ENCODE results near the gene IDI1.
"Not testable (repeated sequence)": the region's sequence is repeated elsewhere in the genome, so short reads cannot be mapped to it uniquely, and the experiment has no call there.

Gene IDI1

GRCh38 chr10:1019362-1019761 is 29.6 kb downstream of the IDI1 start:
- peak overlapping the region; percentile 82 for H3K27ac Mint-ChIP-seq (ENCODE audit: low read depth)
- ATAC-seq (replicated peaks; ENCODE audit: extremely low read depth, poor library complexity, severe bottlenecking) (no peak), DNase-seq (ENCODE audit: low spot score in 2 of 2) (no peak)
- H3K9me3 Mint-ChIP-seq, result no peaks in the 10 kb centered on the region
- H3K4me1 Mint-ChIP-seq, result no peaks in the 10 kb centered on the region
- H3K36me3 Mint-ChIP-seq (ENCODE audit: insufficient read depth), result peaks cover 49% of the 10 kb centered on the region
- no peaks in the 10 kb centered on the region for H3K27me3 Mint-ChIP-seq
- H3K4me3 Mint-ChIP-seq, result no peak overlapping the region

DNA sequence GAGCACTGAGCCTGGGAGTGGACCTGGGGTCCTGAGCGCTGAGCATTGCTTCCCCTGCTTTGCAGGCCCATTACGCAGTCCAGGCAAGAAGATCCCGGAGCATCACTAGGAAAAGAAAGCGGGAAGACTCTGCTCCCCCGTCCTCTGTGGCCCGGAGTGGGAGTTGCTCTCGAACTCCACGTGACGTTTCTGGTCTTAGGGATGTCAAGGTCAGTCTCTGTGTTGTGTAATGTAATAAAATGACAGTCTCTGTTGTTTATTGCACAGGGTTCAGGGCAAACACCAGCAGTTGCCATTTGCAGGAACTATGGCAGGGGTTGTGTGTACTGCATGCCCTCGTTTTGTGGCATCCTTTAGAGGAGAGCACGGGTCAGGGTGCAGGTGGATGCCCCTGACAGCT is 33.2 kb downstream of the IDI1 start:
- H3K9me3 Mint-ChIP-seq, result no peaks in the 10 kb centered on the region
- H3K4me3 Mint-ChIP-seq, result no peak overlapping the region
- peaks cover 78% of the 10 kb centered on the region for H3K36me3 Mint-ChIP-seq (ENCODE audit: insufficient read depth)
- ATAC-seq (replicated peaks; ENCODE audit: extremely low read depth, poor library complexity, severe bottlenecking) (no peak), DNase-seq (ENCODE audit: low spot score in 2 of 2) (no peak)
- peaks cover 8% of the 10 kb centered on the region for H3K4me1 Mint-ChIP-seq
- no peak overlapping the region for H3K27ac Mint-ChIP-seq (ENCODE audit: low read depth)
- no peaks in the 10 kb centered on the region for H3K27me3 Mint-ChIP-seq

GRCh38 chr10:1011696-1012095 is 37.2 kb downstream of the IDI1 start:
- H3K4me3 Mint-ChIP-seq, result peak overlapping the region; percentile 38

DNA sequence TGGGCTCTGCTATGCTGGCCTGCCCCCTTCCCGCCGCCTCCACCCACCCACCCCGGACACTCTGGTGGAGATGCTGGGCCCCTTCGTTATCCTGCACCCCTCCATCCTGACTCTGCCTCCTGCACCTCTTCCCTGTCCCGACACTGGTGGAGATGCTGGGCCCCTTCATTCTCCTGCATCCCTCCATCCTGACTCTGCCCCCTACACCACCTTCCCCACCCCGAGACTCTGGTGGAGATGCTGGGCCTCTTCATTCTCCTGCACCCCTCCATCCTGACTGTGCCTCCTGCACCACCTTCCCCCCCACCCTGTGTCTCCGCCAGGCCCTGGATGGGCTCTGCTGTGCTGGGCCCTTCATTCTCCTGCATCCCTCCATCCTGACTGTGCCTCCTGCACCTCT is 38.2 kb downstream of the IDI1 start:
- H3K9me3 Mint-ChIP-seq, result no peaks in the 10 kb centered on the region
- DNase-seq (ENCODE audit: low spot score in 2 of 2), result no peak
- no peak for ATAC-seq (replicated peaks; ENCODE audit: extremely low read depth, poor library complexity, severe bottlenecking)
- H3K4me3 Mint-ChIP-seq, result no peak overlapping the region
- peak overlapping the region; percentile 29 for H3K27ac Mint-ChIP-seq (ENCODE audit: low read depth)
- no peaks in the 10 kb centered on the region for H3K27me3 Mint-ChIP-seq
- H3K4me1 Mint-ChIP-seq, result peaks cover 13% of the 10 kb centered on the region
- H3K36me3 Mint-ChIP-seq (ENCODE audit: insufficient read depth), result peaks cover 82% of the 10 kb centered on the region

More at GRCh38 chr10:1011696-1012095, 37.2 kb downstream of the IDI1 start:
- H3K9me3 Mint-ChIP-seq, result no peaks in the 10 kb centered on the region
- H3K27ac Mint-ChIP-seq (ENCODE audit: low read depth), result no peak overlapping the region
- peaks cover 13% of the 10 kb centered on the region for H3K4me1 Mint-ChIP-seq
- DNase-seq (ENCODE audit: low spot score in 2 of 2), result no peak
- ATAC-seq (replicated peaks; ENCODE audit: extremely low read depth, poor library complexity, severe bottlenecking), result no peak
- H3K36me3 Mint-ChIP-seq (ENCODE audit: insufficient read depth), result peaks cover 80% of the 10 kb centered on the region
- H3K27me3 Mint-ChIP-seq, result no peaks in the 10 kb centered on the region

- Mint-ChIP-seq H3K27ac (ENCODE audit: low read depth) (peak overlapping the region; percentile 25), H3K36me3 (ENCODE audit: insufficient read depth) (peaks cover 86% of the 10 kb centered on the region), H3K4me1 (peaks cover 13% of the 10 kb centered on the region)
- H3K9me3 Mint-ChIP-seq; DNase-seq (ENCODE audit: low spot score in 2 of 2); H3K4me3 Mint-ChIP-seq; H3K27me3 Mint-ChIP-seq: not testable (repeated sequence)
- ATAC-seq (replicated peaks; ENCODE audit: extremely low read depth, poor library complexity, severe bottlenecking), result peak; percentile 95
Observed at GRCh38 chr10:1009947-1010346, 39.0 kb downstream of the IDI1 start.

GRCh38 chr10:1009071-1009494 is 39.8 kb downstream of the IDI1 start:
- peak overlapping the region; percentile 25 for H3K27ac Mint-ChIP-seq (ENCODE audit: low read depth)

DNA sequence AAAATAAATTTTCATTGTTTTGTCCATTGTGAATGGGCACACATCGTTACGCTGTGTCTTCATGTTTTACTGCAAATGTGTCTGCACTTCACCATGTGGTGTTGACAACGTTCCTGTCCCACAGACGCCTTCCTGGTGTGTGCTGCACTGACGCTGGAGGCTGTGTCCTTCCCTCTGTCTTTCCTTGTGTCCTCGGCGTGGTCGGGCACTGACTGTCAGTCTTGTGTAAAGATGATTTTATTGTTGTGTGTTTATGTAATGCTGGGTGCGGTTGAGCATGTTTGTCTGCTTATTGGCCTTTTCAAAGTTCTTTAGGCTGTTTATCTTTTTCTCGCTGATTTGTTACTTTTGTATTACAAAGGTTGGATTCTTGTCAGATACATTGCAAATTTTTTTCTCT is 41.3 kb downstream of the IDI1 start:
- Mint-ChIP-seq H3K9me3 (no peaks in the 10 kb centered on the region), H3K27me3 (no peaks in the 10 kb centered on the region), H3K36me3 (ENCODE audit: insufficient read depth) (peaks cover 87% of the 10 kb centered on the region), H3K4me1 (peaks cover 19% of the 10 kb centered on the region), H3K27ac (ENCODE audit: low read depth) (no peak overlapping the region), H3K4me3 (no peak overlapping the region)
- DNase-seq (ENCODE audit: low spot score in 2 of 2) (no peak), ATAC-seq (replicated peaks; ENCODE audit: extremely low read depth, poor library complexity, severe bottlenecking) (no peak)

More at GRCh38 chr10:1009071-1009494, 39.8 kb downstream of the IDI1 start:
- H3K36me3 Mint-ChIP-seq (ENCODE audit: insufficient read depth), result peaks cover 85% of the 10 kb centered on the region
- ATAC-seq (replicated peaks; ENCODE audit: extremely low read depth, poor library complexity, severe bottlenecking) (no peak), DNase-seq (ENCODE audit: low spot score in 2 of 2) (no peak)
- no peaks in the 10 kb centered on the region for H3K9me3 Mint-ChIP-seq
- H3K27me3 Mint-ChIP-seq, result no peaks in the 10 kb centered on the region
- peaks cover 13% of the 10 kb centered on the region for H3K4me1 Mint-ChIP-seq
- no peak overlapping the region for H3K4me3 Mint-ChIP-seq

DNA sequence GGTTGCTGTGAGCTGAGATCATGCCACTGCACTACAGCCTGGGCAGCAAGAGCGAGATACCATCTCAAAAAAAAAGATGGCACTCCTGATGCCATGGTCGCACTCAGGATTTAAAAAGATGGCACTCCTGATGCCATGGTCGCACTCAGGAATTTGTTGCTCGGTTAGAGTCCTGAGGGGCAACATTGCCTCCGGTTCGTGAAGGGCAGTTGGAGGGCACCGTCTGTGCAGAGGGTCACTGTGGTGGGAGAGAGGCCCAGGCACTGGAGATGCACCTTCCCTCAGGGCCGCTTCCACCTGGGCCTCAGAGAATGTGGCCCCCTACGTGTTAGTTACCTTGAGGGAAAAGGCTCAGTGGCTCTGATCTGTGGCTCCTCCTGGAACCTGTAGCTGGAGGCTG is 42.3 kb downstream of the IDI1 start:
- H3K36me3 Mint-ChIP-seq (ENCODE audit: insufficient read depth), result peaks cover 87% of the 10 kb centered on the region
- no peaks in the 10 kb centered on the region for H3K27me3 Mint-ChIP-seq
- H3K4me3 Mint-ChIP-seq, result no peak overlapping the region
- no peak for DNase-seq (ENCODE audit: low spot score in 2 of 2)
- H3K27ac Mint-ChIP-seq (ENCODE audit: low read depth), result no peak overlapping the region
- H3K9me3 Mint-ChIP-seq, result no peaks in the 10 kb centered on the region
- peaks cover 19% of the 10 kb centered on the region for H3K4me1 Mint-ChIP-seq
- no peak for ATAC-seq (replicated peaks; ENCODE audit: extremely low read depth, poor library complexity, severe bottlenecking)

DNA sequence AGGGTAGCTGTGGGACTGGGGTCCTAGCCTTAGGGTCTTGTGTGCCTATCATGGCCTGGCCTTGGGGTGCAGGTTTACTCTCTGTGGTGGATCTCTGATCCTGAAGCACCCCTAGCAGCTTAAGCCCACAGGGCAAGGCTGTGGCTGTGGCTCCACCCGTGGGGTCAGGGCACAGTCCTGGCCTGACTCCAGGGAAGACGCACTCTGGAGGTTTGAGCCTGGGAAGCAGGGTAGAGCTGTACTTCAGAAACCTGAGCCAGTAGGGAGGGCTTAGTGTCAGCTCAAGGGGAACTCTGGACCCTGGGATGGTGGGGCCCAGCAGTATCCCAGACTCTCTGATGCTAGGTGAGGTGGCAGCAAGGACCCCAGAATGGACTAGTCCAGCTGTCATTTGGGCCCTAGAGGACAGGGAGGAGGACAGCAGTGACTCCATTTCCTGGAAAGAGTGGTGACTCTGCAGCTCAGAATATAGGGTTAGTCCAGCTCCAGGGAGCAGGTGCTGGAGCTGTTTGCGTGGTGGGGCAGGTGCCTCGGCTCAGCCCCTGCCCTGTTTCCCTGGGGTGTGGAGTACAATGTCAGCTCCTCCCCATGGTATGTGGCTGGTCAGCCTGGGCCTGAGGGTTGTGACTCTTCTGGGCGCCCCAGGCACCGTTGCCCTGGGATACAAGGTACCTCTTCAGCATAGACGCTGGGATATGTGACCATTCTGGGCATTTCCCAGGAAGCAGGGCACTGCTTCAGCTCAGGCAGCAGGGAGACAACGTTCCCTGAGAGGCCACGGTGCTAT is 44.8 kb downstream of the IDI1 start:
- DNase-seq (ENCODE audit: low spot score in 2 of 2) (no peak), ATAC-seq (replicated peaks; ENCODE audit: extremely low read depth, poor library complexity, severe bottlenecking) (no peak)
- no peak overlapping the region for H3K4me3 Mint-ChIP-seq
- peaks cover 87% of the 10 kb centered on the region for H3K36me3 Mint-ChIP-seq (ENCODE audit: insufficient read depth)
- peaks cover 6% of the 10 kb centered on the region for H3K4me1 Mint-ChIP-seq
- H3K9me3 Mint-ChIP-seq, result no peaks in the 10 kb centered on the region
- no peak overlapping the region for H3K27ac Mint-ChIP-seq (ENCODE audit: low read depth)
- no peaks in the 10 kb centered on the region for H3K27me3 Mint-ChIP-seq

DNA sequence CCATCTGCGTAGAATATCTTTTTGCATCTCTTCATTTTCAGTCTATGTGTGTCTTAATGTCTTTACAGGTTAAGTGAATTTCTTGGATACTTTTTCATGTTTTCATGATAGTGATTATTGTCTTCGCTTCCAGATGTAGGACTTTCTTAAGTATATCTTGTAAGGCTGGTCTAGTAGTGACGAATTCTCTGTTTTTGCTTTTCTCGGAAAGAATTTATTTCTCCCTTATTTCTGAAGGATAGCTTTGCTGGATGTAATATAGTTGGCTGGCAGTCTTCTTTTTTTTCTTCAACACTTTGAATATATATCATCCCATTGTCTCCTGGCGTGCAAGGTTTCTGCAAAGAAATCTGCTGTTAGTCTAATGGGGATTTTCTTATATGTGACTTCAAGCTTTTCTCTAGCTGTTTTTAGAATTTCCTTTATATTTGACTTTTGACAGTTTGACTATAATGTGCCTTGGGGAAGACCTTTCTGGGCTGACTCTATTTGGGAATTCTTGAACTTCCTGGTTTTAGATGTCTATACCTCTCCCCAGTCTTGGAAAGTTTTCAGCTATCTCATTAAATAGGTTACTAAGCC is 46.4 kb downstream of the IDI1 start:
- Mint-ChIP-seq H3K27me3 (no peaks in the 10 kb centered on the region), H3K36me3 (ENCODE audit: insufficient read depth) (peaks cover 87% of the 10 kb centered on the region), H3K4me1 (peaks cover 6% of the 10 kb centered on the region), H3K4me3 (no peak overlapping the region), H3K27ac (ENCODE audit: low read depth) (no peak overlapping the region), H3K9me3 (no peaks in the 10 kb centered on the region)
- no peak for ATAC-seq (replicated peaks; ENCODE audit: extremely low read depth, poor library complexity, severe bottlenecking)
- no peak for DNase-seq (ENCODE audit: low spot score in 2 of 2)

DNA sequence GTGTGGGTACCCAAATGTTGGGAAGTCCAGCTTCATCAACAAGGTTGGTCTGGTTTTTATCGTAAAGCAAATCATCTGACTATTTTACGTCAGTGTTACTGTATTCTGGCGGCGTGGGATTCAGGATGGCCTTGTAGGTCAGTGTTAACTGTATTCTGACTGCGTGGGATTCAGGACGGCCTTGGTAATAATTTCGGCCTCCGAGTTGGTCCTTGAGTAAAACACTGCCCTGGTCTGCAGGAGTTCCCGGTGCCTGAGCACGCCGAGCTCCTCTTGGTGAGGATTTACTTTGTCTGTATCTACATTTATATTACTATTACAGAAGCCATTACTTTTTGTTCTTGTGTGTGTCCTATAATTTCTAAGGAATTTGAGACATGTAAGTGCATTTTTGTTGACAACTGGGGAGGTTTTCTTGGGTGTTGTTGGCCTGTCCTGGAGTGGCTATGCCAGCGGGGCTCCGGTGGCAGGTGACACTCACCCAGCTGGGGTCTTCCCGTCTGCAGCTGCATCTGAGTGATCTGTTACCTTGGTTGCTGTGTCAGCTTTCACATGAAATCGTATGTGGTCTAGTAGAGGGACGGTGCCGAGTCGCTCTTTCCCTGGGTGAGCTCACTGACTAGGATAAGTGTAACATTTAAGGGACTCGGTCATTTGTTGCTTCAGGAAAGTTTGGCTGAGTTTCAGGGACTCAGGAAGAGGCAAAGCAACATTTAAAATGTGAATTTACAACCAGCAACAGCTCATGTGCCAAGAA is 51.5 kb downstream of the IDI1 start:
- no peak overlapping the region for H3K4me3 Mint-ChIP-seq
- no peaks in the 10 kb centered on the region for H3K9me3 Mint-ChIP-seq
- peaks cover 85% of the 10 kb centered on the region for H3K36me3 Mint-ChIP-seq (ENCODE audit: insufficient read depth)
- no peaks in the 10 kb centered on the region for H3K27me3 Mint-ChIP-seq
- DNase-seq (ENCODE audit: low spot score in 2 of 2) (no peak), ATAC-seq (replicated peaks; ENCODE audit: extremely low read depth, poor library complexity, severe bottlenecking) (no peak)
- H3K27ac Mint-ChIP-seq (ENCODE audit: low read depth), result no peak overlapping the region
- H3K4me1 Mint-ChIP-seq, result peaks cover 13% of the 10 kb centered on the region

DNA sequence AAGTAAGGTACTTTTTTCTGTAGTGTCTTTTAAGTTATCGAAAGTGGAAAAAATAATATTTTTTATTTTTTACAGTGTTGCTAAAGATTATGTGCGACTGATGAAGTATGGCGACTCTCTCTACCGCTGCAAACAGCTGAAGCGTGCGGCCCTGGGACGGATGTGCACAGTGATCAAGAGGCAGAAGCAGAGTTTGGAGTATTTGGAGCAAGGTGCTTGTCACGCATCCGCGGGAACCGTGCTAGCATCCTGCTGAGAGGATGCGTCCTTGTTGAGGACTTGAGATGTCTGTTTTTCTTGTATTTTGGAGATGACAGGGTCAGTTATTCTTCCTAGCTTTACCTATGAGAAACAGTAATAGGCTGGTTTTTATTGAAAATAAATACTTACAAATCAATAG is 52.9 kb downstream of the IDI1 start:
- Mint-ChIP-seq H3K4me3 (no peak overlapping the region), H3K27ac (ENCODE audit: low read depth) (peak overlapping the region; percentile 46), H3K4me1 (peaks cover 17% of the 10 kb centered on the region), H3K27me3 (no peaks in the 10 kb centered on the region), H3K9me3 (no peaks in the 10 kb centered on the region), H3K36me3 (ENCODE audit: insufficient read depth) (peaks cover 74% of the 10 kb centered on the region)
- no peak for ATAC-seq (replicated peaks; ENCODE audit: extremely low read depth, poor library complexity, severe bottlenecking)
- no peak for DNase-seq (ENCODE audit: low spot score in 2 of 2)

DNA sequence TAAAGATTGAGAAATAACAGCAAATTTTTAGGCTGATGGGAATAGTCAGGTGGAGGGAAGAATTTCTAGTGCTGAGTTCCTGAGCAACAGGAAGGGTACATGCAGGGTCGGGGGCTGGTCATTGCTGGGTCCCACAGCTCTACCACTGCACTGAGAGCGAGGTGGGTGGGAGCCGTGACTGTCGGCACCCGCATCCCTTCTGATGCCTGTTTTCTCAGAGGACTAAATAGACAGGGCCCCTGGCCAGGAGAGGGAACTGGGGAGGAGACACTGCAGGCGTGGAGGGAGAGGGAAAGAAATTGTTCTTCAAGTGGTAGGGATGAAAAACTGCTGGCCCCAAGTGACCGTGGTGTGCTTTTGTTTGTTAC is 53.4 kb downstream of the IDI1 start:
- Mint-ChIP-seq H3K4me1 (peaks cover 22% of the 10 kb centered on the region), H3K36me3 (ENCODE audit: insufficient read depth) (peaks cover 72% of the 10 kb centered on the region), H3K27ac (ENCODE audit: low read depth) (peak overlapping the region; percentile 46), H3K27me3 (no peaks in the 10 kb centered on the region), H3K9me3 (no peaks in the 10 kb centered on the region), H3K4me3 (no peak overlapping the region)
- ATAC-seq (replicated peaks; ENCODE audit: extremely low read depth, poor library complexity, severe bottlenecking), result no peak
- no peak for DNase-seq (ENCODE audit: low spot score in 2 of 2)
